HG02759 (cell line): ENCODE data around the gene PDE6B.

Experiments
- ATAC-seq: cut with Tn5 transposase; IDR thresholded peaks from one replicate; pipeline ENCODE4 v1.9.1; 2021; ENCODE audit warnings: mild to moderate bottlenecking, moderate library complexity; ENCODE audit not compliant: unreplicated experiment

Gene PDE6B

DNA sequence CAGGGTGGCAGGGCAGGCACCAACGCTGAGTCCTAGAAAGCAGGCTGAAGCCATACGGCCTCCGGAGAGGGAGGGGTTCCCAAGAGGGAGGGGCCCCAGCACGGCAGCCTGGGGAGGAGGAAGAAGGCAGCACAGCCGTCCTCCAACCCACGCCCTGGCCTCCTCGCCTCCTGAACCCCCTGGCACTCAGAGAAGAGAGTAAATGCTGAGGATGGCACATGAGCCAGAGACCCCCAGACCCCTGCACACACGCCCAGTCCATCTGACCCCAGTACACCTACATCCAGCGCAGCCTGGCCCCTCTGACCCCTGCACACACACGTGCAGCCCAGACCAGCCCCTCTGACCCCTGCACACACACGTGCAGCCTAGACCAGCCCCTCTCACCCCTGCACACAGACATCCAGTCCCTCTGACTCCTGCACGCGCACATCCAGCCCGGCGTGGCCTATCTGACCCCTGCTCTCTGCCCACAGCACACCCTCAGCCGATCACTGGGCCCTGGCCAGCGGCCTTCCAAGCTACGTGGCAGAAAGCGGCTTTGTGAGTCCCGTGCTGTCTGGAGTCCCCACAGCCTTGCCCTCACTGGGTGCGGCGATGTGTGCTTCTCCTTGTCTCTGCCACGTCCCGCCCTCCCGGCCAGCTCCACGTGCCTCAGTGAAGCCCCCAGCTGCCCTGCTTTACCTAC, 30.2 kb downstream of the PDE6B start:
- no peak for ATAC-seq

DNA sequence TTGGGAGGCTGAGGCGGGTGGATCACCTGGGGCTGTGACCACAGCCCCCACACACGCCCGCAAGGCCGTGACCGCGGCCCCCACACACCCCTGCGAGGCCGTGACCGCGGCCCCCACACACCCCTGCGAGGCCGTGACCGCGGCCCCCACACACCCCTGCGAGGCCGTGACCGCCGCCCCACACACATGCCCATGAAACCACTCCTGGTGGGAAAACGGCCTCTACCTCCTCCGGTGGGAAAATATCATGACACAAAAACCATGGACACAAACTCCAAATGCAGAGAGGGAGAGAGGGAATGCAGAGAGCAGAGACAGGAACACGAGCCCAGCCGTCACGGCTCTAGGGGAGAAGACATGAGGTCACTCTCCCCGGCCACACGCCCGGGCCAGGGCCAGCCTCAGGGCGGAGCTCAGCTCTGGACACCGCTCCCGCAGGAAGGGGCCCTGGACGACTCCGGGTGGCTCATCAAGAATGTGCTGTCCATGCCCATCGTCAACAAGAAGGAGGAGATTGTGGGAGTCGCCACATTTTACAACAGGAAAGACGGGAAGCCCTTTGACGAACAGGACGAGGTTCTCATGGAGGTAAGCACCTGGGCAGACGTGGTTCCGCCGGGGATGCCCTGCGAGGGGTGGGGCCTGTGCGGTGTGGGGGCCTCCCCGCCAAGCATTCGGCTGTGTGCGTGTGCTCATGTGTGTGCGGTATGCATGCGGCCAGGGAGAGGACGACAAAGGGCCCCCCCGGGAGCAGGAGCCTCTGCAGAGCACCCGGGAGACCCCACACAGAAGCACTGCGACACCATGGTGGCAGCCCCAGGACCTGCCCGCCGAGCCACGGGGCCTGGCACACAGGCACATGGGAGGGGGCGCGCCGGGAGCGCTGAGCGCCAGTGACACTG, 31.3 kb downstream of the PDE6B start:
- no peak for ATAC-seq

DNA sequence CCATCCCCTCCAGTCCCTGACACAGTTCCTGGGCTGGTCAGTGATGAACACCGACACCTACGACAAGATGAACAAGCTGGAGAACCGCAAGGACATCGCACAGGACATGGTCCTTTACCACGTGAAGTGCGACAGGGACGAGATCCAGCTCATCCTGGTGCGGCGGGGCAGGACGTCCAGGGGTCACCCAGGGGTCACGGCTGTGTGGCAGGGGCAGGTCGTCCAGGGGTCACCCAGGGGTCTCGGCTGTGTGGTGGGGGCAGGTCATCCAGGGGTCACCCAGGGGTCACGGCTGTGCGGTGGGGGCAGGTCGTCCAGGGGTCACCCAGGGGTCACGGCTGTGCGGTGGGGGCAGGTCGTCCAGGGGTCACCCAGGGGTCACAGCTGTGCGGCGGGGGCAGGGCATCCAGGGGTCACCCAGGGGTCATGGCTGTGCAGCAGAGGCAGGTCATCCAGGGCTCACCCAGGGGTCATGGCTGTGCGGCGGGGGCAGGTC, 32.0 kb downstream of the PDE6B start:
- no peak for ATAC-seq

DNA sequence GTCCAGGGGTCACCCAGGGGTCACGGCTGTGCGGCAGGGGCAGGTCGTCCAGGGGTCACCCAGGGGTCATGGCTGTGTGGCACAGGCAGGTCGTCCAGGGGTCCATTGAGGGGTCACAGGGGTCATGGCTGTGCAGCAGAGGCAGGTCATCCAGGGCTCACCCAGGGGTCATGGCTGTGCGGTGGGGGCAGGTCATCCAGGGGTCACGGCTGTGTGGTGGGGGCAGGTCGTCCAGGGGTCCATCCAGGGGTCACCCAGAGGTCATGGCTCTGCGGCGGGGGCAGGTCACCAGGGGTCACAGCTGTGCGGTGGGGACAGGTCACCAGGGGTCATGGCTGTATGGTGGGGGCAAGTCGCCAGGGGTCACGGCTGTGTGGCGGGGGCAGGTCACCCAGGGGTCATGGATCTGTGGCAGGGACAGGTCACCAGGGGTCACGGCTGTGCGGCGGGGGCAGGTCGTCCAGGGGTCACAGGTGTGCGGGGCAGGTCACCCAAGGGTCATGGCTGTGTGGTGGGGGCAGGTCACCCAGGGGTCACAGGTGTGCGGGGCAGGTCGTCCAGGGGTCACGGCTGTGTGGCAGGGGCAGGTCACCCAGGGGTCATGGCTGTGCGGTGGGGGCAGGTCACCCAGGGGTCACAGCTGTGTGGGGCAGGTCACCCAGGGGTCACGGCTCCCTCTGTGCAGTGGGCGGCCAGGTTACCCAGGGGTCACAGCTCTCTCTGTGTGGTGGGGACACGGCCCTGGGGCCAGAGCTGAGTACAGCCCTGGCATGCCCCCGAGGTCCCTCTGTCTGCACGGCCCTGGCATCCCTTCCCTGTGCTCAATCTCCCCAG, 32.7 kb downstream of the PDE6B start:
- no peak for ATAC-seq

DNA sequence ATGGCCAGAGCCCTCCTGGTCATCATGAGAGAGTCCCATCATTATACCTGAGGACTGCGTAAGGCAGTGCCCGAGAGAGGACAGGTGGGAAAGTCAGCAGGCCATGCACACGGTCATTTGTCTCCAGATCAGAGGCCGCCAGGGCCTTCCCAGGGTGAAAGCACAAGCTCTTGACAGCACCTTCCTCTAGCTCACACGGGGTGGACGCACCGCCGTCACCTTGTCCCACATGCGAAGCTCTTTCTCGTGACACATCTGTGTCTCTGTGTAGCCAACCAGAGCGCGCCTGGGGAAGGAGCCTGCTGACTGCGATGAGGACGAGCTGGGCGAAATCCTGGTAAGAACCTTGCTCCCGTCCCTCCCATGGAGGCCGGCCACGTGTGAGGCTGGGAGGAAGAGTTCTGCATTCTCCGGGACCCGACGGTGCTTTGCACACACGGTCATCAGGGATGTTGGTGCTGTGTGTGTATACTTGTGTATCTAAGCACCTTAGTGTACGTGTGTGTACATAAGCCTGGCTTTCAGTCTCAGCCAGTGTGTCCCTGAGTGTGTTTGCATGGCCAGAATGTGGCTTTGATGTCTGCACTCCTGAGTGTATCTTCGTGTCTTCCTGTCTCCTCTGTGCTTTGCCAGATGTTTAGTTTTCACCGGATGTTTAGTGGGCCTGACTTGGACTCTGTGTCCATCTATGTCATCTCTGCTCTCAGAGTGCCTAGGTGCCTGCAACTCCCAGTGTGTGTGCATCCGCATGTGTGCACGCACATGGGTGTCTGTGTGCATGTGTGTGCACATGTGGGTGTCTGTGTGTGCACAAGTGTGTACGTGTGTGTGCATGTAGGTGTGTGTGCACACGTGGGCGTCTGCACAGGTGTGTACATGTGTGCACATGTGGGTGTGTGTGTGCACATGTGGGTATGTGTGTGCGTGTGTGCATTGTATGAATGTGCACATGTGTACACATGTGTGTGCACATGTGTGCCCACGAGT, 33.6 kb downstream of the PDE6B start:
- ATAC-seq: no peak

DNA sequence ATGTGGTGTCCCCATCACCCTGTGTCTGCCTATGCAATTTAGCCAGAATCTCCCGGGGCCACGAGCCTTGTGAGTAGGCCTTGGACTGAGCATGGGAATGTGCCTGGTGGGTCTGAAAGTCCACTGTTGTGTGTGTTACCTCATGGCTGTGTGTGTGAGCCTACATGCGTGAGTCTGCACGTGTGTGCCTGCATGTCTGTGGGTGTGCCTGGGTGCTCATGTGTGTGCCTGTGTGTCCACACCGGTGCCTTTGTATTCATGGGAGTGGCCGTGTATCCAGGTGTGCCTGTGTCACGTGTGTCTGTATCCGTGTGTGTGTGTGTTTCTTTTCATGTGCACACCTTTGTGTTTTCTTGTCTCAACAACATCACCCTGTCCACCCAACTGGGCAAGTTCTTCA, 34.5 kb downstream of the PDE6B start:
- no peak for ATAC-seq

DNA sequence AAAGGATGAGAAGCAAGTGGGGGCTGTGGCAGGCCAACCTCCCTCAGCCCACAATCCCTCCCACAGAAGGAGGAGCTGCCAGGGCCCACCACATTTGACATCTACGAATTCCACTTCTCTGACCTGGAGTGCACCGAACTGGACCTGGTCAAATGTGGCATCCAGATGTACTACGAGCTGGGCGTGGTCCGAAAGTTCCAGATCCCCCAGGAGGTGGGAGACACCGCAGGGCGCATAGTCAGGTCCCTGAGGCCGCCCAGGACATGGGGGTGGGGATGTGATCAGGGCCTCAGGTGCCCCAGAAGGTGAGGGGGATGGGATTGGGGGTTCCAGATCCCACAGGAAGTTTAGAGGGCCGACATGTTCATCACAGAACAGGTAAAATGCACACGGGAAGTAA, 35.0 kb downstream of the PDE6B start:
- no peak for ATAC-seq

DNA sequence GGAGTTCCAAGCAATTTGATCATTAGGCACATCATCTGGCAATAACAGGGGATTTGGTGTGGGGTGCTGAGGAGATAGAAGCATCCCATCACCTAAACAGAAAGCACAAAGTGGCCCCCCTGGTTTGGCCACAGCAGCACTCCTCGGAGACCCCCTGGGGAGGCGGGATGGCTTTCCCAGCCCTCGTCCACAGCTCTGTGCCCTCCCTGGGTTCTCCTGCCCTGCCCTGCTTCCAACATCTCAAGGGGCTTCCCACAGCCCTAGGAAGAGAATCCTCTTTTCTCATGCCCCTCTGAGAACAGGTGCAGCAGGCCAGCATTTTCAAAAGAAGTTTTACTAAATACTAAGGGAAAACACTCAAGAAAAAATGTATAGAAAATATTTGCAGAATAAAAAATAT, 35.9 kb downstream of the PDE6B start:
- ATAC-seq: no peak

DNA sequence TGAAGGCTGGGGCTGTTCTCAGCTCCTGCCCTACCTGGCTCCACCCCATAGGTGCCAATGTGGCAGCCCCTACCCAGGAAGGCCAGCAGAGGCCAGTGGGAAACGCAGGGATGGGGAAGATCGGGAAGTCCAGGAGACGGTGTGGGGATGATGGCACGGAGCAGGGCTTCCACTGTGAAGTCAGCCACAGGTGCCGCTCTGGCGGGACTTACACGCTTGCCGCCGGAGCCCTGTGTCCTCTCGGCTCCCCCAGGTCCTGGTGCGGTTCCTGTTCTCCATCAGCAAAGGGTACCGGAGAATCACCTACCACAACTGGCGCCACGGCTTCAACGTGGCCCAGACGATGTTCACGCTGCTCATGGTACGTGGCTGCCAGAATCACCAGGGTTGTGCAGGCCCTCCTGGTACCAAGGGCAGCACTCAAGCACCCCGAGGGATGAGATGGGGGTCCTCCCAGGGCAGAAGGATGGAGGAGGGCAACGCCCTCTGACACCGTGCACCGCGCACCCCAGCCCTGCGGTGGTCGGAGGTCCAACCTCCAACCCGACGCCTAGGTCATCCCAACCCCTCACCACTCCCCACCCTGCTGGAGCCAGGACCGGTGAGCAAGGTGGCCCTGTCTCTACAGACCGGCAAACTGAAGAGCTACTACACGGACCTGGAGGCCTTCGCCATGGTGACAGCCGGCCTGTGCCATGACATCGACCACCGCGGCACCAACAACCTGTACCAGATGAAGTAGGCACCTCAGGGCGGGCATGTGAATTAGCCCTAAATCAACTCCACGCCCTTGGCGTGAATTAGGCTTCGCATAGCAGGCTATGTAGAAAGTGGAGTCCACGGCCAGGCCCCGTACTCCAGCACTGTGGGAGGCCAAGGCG, 36.7 kb downstream of the PDE6B start:
- no peak for ATAC-seq

DNA sequence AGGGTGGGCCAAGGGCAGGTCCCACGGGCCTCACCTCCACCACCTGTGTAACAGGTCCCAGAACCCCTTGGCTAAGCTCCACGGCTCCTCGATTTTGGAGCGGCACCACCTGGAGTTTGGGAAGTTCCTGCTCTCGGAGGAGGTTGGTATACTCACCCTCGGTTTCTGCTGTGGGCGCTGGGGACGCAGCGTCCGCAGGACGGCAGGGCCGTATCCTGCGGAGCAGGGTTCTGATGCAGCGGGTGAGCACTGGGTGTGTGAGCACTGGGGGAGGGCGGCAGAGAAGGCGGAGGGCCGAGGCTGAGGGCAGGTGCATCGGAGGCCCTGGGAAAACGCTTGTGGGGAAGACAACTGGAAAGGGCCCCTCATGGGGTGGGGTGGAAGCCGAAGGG, 37.7 kb downstream of the PDE6B start:
- no peak for ATAC-seq

DNA sequence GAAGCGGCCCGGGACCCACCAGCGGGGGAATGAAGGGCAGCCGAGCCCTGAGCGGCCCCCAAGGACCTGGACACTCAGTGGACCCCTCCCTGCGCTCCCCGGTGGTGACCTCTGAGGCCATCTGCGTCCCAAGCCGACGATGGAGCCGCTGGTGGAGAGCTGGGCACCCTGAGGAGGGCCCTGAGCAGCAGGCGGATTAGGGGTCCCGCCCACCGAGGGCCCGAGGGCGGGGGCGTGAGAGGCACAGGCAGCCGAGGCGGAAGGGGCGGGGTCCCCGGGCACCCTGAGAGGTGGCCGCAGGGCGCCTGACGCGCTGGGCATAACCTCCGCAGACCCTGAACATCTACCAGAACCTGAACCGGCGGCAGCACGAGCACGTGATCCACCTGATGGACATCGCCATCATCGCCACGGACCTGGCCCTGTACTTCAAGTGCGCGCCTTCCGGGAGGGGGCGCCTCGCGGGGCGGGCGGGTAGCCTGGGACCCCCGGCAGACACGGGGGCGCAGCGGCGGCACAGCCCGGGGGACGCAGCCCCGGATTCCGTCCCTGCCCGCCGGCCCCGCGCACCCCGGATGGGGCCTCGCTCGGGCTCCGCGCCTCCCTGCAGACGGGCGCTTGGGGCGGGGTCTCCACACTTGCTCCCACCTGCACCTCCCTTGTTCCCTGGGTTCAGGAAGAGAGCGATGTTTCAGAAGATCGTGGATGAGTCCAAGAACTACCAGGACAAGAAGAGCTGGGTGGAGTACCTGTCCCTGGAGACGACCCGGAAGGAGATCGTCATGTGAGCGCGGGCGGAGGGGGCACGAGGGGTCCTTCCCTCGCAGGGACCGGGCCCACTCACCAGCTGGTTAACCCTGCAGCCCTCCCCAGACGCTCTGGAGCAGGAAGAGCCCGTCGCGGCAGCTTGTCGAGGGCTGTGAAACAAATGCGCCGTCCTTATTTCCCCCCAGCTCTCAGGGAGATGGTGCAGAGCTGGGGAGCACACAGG, 38.4 kb downstream of the PDE6B start:
- ATAC-seq: peak; percentile 83

DNA sequence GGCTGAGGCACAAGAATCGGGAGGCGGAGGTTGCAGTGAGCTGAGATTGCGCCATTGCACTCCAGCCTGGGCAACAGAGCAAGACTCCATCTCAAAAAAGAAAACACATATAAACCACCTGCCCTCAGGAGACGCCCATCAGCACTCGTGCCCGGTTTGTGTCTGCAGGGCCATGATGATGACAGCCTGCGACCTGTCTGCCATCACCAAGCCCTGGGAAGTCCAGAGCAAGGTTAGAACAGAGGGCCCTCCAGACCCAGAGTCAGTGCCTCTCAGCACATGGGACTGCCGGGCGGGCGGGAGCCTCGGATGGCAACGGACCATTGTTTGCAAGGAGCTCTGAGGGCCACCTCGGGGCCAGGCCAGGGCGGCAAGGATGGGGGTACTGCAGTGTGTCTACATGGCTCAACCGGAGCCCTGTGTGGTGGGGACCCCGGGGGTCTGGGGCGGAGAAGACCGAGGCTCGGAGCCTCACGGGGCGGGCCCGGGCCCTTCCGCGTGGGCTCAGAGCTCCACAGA, 39.4 kb downstream of the PDE6B start:
- no peak for ATAC-seq

DNA sequence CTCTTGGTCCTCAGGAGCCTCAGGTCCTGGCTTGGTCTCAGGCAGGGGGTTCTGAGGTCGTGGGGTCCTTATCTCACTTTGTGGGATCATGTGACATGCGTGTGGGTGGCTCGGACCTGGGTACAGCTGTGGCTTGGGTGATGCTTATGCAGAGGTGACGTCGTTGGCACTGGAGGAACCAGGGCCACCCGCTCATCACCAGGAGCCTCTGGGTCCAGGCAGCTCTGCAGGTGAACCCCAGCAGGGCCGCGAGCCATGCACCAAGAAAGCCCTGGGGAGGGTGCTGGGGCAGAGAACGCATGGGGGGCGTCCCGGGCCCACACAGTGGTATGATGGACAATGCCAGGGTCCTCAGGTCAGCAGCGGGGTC, 40.0 kb downstream of the PDE6B start:
- no peak for ATAC-seq

DNA sequence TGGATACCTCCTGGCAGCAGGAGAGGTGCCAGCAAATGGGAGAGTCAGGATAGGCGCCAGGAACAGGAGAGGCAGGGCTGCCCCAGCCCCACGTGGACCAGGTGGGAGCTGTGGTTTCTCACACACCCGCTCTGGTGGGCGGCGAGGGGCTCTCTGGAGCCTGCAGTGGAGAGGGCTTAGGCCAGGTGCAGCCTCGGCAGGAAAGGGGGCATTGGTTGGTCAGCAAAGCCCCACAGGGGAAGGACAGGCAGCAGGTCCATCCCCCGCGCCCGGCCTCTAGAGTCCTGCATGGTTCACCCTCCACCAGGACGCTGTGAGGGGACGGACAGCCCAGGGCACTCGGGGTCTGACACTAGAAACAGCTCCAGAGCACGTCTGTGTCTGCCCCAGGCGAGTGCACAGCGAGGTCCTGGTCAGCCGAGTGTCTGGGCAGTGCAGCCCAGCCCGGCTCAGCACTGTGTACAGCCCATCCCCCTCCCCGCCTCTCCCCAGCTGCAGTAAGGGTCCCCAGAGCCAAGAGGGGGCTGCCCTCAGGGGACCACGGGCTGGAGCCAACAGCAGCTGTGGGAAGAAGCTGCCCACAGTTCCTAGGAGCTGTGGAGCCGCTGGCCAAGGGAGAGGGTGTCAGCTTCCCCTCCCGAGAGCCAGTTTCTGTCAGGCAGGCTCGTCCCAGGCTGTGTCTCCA, 40.5 kb downstream of the PDE6B start:
- ATAC-seq: no peak

DNA sequence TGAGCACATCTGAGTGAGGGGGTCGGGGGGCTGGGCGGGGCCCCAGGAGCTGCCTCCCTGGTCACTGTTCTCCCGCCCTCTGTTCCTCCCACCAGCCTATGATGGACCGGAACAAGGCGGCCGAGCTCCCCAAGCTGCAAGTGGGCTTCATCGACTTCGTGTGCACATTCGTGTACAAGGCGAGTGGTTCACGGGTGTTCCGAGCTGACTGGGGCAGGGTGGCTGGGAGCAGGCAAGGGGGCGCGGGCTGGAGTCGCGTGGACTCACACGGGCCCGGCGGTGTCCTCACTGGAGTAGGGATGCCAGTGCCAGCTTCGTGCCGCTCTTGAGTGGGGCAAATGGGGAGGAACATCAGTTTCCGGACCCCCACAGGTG, 41.0 kb downstream of the PDE6B start:
- ATAC-seq: no peak

DNA sequence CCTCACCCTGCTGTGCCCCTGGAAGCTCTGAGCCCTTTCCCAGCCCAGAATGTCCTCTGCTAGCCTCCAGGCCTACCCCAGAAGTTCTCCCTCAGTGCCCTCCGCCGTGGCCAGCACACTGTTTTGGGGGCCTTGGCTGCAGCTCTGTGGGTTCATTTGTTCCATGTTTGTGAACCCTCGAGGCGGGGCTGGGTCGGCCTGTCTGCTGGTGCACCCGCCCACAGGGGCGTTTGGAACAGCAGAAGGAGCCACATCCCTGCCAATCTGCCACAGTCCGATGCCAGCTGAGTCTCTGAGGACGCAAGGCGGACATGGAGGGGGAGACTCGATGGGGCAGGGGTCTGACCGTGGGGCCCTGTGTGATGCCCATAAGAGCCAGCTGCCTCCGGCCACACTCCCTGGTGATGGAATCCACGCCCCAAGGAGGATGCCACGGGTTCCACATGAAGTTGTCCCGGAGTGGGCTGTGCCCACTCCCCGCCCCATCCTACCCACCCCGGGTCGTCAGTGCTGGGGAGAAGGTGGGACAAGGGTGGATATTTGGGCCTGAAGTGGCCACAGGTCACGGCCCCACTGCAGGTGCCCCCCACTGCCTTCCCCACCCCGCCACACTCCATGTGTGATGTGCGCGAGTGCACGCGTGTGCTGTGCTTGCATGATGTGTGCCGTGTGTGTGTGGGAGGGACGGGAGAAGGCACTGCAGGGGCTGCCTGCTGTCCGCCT, 41.6 kb downstream of the PDE6B start:
- no peak for ATAC-seq

DNA sequence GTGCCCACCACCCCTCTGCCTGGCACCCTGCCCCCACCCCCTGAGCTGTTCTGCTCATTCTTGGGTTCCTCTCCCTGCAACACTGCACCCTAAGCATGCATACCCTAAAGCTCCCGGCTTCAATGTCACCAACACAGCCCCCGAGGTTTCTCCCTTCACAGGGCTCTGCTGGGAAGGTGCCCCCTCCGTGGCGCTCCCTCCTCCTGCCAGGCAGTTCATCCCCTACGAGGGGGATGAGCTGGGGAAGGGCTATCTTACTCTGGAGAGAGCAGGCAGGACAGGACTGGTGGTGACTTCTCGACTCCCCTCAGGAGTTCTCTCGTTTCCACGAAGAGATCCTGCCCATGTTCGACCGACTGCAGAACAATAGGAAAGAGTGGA, 42.2 kb downstream of the PDE6B start:
- no peak for ATAC-seq
